GM03348 (cell line): ENCODE results near the gene SEM1.
"Not testable (repeated sequence)": the region's sequence is repeated elsewhere in the genome, so short reads cannot be mapped to it uniquely, and the experiment has no call there.

ENCODE experiments used
- DNase-seq: peaks from one replicate; pipeline ENCODE4 v3.0.0; 2012; ENCODE audit warnings: low spot score

SEM1 gene

GRCh38 chr7:96663457-96663856 lies 46.2 kb downstream of the SEM1 start:
- DNase-seq = no peak

GRCh38 chr7:96662151-96662550 lies 47.5 kb downstream of the SEM1 start:
- not testable (repeated sequence) for DNase-seq

- no peak for DNase-seq
These were observed 51.6 kb downstream of the SEM1 start for GRCh38 chr7:96658022-96658412.

GRCh38 chr7:96657347-96658021 lies 52.2 kb downstream of the SEM1 start:
- DNase-seq = no peak

- DNase-seq = no peak
These were observed 53.7 kb downstream of the SEM1 start for GRCh38 chr7:96655956-96656355.

GRCh38 chr7:96654630-96655188 lies 54.9 kb downstream of the SEM1 start:
- DNase-seq = no peak

- no peak for DNase-seq
These were observed 59.7 kb downstream of the SEM1 start for GRCh38 chr7:96649981-96650380.

- DNase-seq = no peak
These were observed 60.9 kb downstream of the SEM1 start for GRCh38 chr7:96648784-96649183.

GRCh38 chr7:96647733-96648132 lies 61.9 kb downstream of the SEM1 start:
- no peak for DNase-seq

- DNase-seq = no peak
These were observed 64.6 kb downstream of the SEM1 start for GRCh38 chr7:96645084-96645483.

- DNase-seq = not testable (repeated sequence)
These were observed 66.2 kb downstream of the SEM1 start for GRCh38 chr7:96643436-96643835.

GRCh38 chr7:96640054-96640453 lies 69.6 kb downstream of the SEM1 start:
- DNase-seq = no peak
